GM20431 (cell line): ENCODE measurements around the gene C9orf78.

ENCODE experiments used
- in situ Hi-C: fragments of 300-500 bp; cut with MseI, MboI; formaldehyde crosslinking; loops from one replicate; pipeline ENCODE4 v1.15.0; 2020; ENCODE audit warnings: low sequenced_read_pairs; ENCODE audit not compliant: unreplicated experiment

Gene C9orf78

GRCh38 chr9:129783516-129784361 is 51.3 kb downstream of the C9orf78 start:
- in situ Hi-C loops: loop anchor here (10.0 to 25.0 kb wide), 2 partner anchors 139 to 646 kb away; partner anchors contain the start of gene ASB6

GRCh38 chr9:129781981-129782380 is 53.1 kb downstream of the C9orf78 start:
- in situ Hi-C loops: loop anchor here (10.0 to 25.0 kb wide), 2 partner anchors 137 to 645 kb away; partner anchors contain the start of gene ASB6

GRCh38 chr9:129781131-129781530 is 53.9 kb downstream of the C9orf78 start:
- in situ Hi-C loops: loop anchor here (10.0 to 25.0 kb wide), 2 partner anchors 136 to 644 kb away; partner anchors contain the start of gene ASB6

- in situ Hi-C loops: loop anchor here (10.0 to 25.0 kb wide), 2 partner anchors 135 to 642 kb away; partner anchors contain the start of gene ASB6
These were observed 55.4 kb downstream of the C9orf78 start for GRCh38 chr9:129779560-129780190.

GRCh38 chr9:129778469-129778868 is 56.6 kb downstream of the C9orf78 start:
- in situ Hi-C loops: loop anchor here (25.0 kb wide), 1 partner anchor 641 kb away; no protein-coding TSS in a partner anchor

- in situ Hi-C loops: loop anchor here (25.0 kb wide), 1 partner anchor 640 kb away; no protein-coding TSS in a partner anchor
These were observed 57.3 kb downstream of the C9orf78 start for GRCh38 chr9:129777769-129778130.
